PC-3 (cell line): Measurements from ENCODE around the gene FTO. TPM values are rescaled to one million over a fixed set of nuclear protein-coding genes. Genes with fewer than 3 reads are reported as not detected.

ENCODE experiments used
- ATAC-seq: fragments of 200-7000 bp; cut with Tn5 transposase; 2 replicates; pipeline ENCODE4 v1.9.1; 2020; ENCODE audit warnings: mild to moderate bottlenecking, moderate library complexity
- BruUV-seq: library from RNA; stranded (reverse); fragments of 400-500 nt; replicated peaks from 2 replicates; lab custom pipeline; 2021; lab: Mats Ljungman, UMichigan
- CTCF ChIA-PET: fragments of 300-600 bp; sonication (Branson Sonifier 250); formaldehyde crosslinking; loops from one replicate; lab custom pipeline; 2022; ENCODE audit warnings: antibody characterized with exemption; lab: Charles Lee
- POLR2A ChIA-PET: fragments of 300-600 bp; sonication (Branson Sonifier 250); formaldehyde crosslinking; loops from one replicate; lab custom pipeline; 2022; ENCODE audit warnings: antibody characterized with exemption; ENCODE audit not compliant: unreplicated experiment; lab: Charles Lee
- DNase-seq: peaks from one replicate; pipeline ENCODE4 v3.0.0-alpha.2; 2015
- H2AFZ ChIP-seq: fragments of 300-600 bp; sonication (generic); 2 replicates; pipeline ENCODE4 v1.6.0; 2016; ENCODE audit warnings: antibody characterized with exemption, low read length
- H3F3A ChIP-seq: fragments of 300-600 bp; sonication (generic); one replicate; pipeline ENCODE4 v1.6.0; 2017; ENCODE audit warnings: antibody characterized with exemption, low read length, control low read depth, mild to moderate bottlenecking; ENCODE audit not compliant: unreplicated experiment
- H3K27ac ChIP-seq: fragments of 300-600 bp; sonication (generic); 2 replicates; pipeline ENCODE4 v1.5.1; 2016; ENCODE audit warnings: mild to moderate bottlenecking, low read length
- H3K27me3 ChIP-seq: fragments of 300-600 bp; sonication (generic); 2 replicates; pipeline ENCODE4 v1.6.1; 2016; ENCODE audit warnings: low read length, mixed read lengths
- H3K36me3 ChIP-seq: fragments of 300-600 bp; sonication (generic); 2 replicates; pipeline ENCODE4 v1.6.1; 2016; ENCODE audit warnings: low read depth, mixed run types, low read length, mixed read lengths
- H3K4me1 ChIP-seq: fragments of 300-600 bp; sonication (generic); 2 replicates; pipeline ENCODE4 v1.5.1; 2016; ENCODE audit warnings: low read length; ENCODE audit not compliant: insufficient read depth
- H3K4me2 ChIP-seq: fragments of 300-600 bp; sonication (generic); 2 replicates; pipeline ENCODE4 v1.6.0; 2016; ENCODE audit warnings: low read length
- H3K4me3 ChIP-seq: fragments of 300-600 bp; sonication (generic); 2 replicates; pipeline ENCODE4 v1.5.1; 2016; ENCODE audit warnings: mild to moderate bottlenecking, low read length, mixed read lengths
- H3K79me2 ChIP-seq: fragments of 300-600 bp; sonication (generic); 2 replicates; pipeline ENCODE4 v1.6.1; 2017; ENCODE audit warnings: low read length, mixed read lengths
- H3K9ac ChIP-seq: fragments of 300-600 bp; sonication (generic); 2 replicates; pipeline ENCODE4 v1.6.0; 2016; ENCODE audit warnings: mild to moderate bottlenecking, low read length
- H3K9me2 ChIP-seq: fragments of 300-600 bp; sonication (generic); replicated peaks from 2 replicates; pipeline ENCODE4 v1.6.1; 2016; ENCODE audit warnings: mixed run types, low read length, mixed read lengths
- H3K9me3 ChIP-seq: fragments of 300-600 bp; sonication (generic); 2 replicates; pipeline ENCODE4 v1.6.1; 2016; ENCODE audit warnings: low read length, mixed read lengths
- H4K20me1 ChIP-seq: fragments of 300-600 bp; sonication (generic); 2 replicates; pipeline ENCODE4 v1.6.1; 2016; ENCODE audit warnings: low read length, mixed read lengths
- CTCF ChIP-seq: fragments of 300-600 bp; sonication (generic); conservative IDR thresholded peaks from 2 replicates; pipeline ENCODE4 v1.5.1; 2017; ENCODE audit warnings: antibody characterized with exemption, low read depth, mild to moderate bottlenecking, low read length
- EZH2 ChIP-seq: fragments of 300-600 bp; sonication (generic); IDR thresholded peaks from one replicate; pipeline ENCODE4 v1.6.1; 2017; ENCODE audit warnings: antibody characterized with exemption, mild to moderate bottlenecking, low read length; ENCODE audit not compliant: unreplicated experiment
- EZH2phosphoT487 ChIP-seq: fragments of 300-600 bp; sonication (generic); IDR thresholded peaks from 2 replicates; pipeline ENCODE4 v1.6.1; 2018; ENCODE audit warnings: mild to moderate bottlenecking, antibody characterized with exemption, low read length, borderline replicate concordance
- intact Hi-C: fragments of 100-400 bp; cut with micrococcal nuclease; formaldehyde crosslinking; loops from 2 replicates; pipeline ENCODE4 v1.9.0; 2023
- total RNA-seq: library from RNA; depleted of rRNA; stranded (reverse); fragments of >200 nt; gene quantifications from 2 replicates; pipeline ENCODE4 v1.2.3, GENCODE V29; 2014

The FTO gene
- total RNA-seq, 1 experiment from 2014 or later = 27.0 TPM

- POLR2A ChIA-PET = no interaction called here
- H2AFZ ChIP-seq = no peak overlapping the region
- H3K9ac ChIP-seq = no peak overlapping the region
- no TSS peak for BruUV-seq
- intact Hi-C loops = loop anchor here (10.0 kb wide), 1 partner anchor 190 kb away; no protein-coding TSS in a partner anchor
- DNase-seq (peak; percentile 39), ATAC-seq (peak; percentile 18; the same call in 1 of the 2 replicates)
- H3K27me3 ChIP-seq = no peaks in the 10 kb centered on the region
- no peak for TF ChIP-seq CTCF
- TF ChIP-seq EZH2phosphoT487 = no peak
- TF ChIP-seq EZH2 = no peak
- H3K79me2 ChIP-seq = peaks cover 32% of the 10 kb centered on the region
- H3K4me1 ChIP-seq = peaks cover 26% of the 10 kb centered on the region
- H3K9me2 ChIP-seq = no peaks in the 10 kb centered on the region
- peak overlapping the region; percentile 81 for H3K27ac ChIP-seq
- H3K4me3 ChIP-seq = peak overlapping the region; percentile 13; the same call in 1 of the 2 replicates
- CTCF ChIA-PET = interaction anchor here (0.5 kb wide), 1 partner anchor 14 kb away, joined by 4 read pairs; no protein-coding TSS in a partner anchor
- H3K9me3 ChIP-seq = no peaks in the 10 kb centered on the region
- H3K36me3 ChIP-seq = no peaks in the 10 kb centered on the region
- H4K20me1 ChIP-seq = no peaks in the 10 kb centered on the region
- no peaks in the 10 kb centered on the region for H3F3A ChIP-seq
- H3K4me2 ChIP-seq = peak overlapping the region; percentile 69
These were observed 40.5 kb downstream of the FTO start for GRCh38 chr16:53744449-53744848.

DNA sequence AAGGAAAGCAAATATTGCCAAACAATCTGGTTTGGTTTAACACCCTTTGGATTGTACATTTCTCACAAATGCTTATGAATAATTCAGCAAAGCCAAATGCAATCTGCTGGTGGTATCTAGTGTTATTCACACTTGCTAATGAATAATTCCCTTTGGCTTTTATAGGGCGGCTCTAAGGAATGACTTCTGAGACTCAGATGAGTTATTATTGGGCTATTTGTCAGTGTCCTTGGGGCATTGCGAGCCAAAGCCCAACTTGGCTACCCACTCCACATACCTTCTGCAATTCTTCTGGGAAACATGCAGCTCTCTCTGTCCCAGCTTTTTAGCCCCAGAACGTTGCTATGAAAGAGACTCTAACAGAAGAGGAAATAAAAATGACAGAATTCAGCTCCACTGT lies 41.1 kb downstream of the FTO start:
- ChIA-PET POLR2A (no interaction called here), CTCF (no interaction called here)
- peaks cover 35% of the 10 kb centered on the region for H3K79me2 ChIP-seq
- DNase-seq (peak; percentile 49), ATAC-seq (peak; percentile 27)
- H3K9ac ChIP-seq = no peak overlapping the region
- no peaks in the 10 kb centered on the region for H3F3A ChIP-seq
- H3K9me3 ChIP-seq = no peaks in the 10 kb centered on the region
- H3K4me2 ChIP-seq = peak overlapping the region; percentile 69
- TF ChIP-seq EZH2 = no peak
- TF ChIP-seq CTCF = no peak
- no peak for TF ChIP-seq EZH2phosphoT487
- no peak overlapping the region for H2AFZ ChIP-seq
- intact Hi-C loops = loop anchor here (10.0 kb wide), 1 partner anchor 190 kb away; no protein-coding TSS in a partner anchor
- H4K20me1 ChIP-seq = no peaks in the 10 kb centered on the region
- H3K4me1 ChIP-seq = peaks cover 26% of the 10 kb centered on the region
- BruUV-seq = no TSS peak
- H3K9me2 ChIP-seq = no peaks in the 10 kb centered on the region
- peak overlapping the region; percentile 13; the same call in 1 of the 2 replicates for H3K4me3 ChIP-seq
- H3K27me3 ChIP-seq = no peaks in the 10 kb centered on the region
- H3K36me3 ChIP-seq = no peaks in the 10 kb centered on the region
- peak overlapping the region; percentile 81 for H3K27ac ChIP-seq

GRCh38 chr16:53745753-53746266 lies 41.9 kb downstream of the FTO start:
- CTCF ChIA-PET = no interaction called here
- H3K36me3 ChIP-seq = no peaks in the 10 kb centered on the region
- peaks cover 36% of the 10 kb centered on the region for H3K79me2 ChIP-seq
- H4K20me1 ChIP-seq = no peaks in the 10 kb centered on the region
- no peak for TF ChIP-seq EZH2phosphoT487
- peak; percentile 37; the same call in 1 of the 2 replicates for TF ChIP-seq CTCF
- H3K27me3 ChIP-seq = no peaks in the 10 kb centered on the region
- peak; percentile 81 for DNase-seq
- POLR2A ChIA-PET = no interaction called here
- no peak overlapping the region for H3K9ac ChIP-seq
- H2AFZ ChIP-seq = no peak overlapping the region
- H3K27ac ChIP-seq = peak overlapping the region; percentile 81
- intact Hi-C loops = loop anchor here (10.0 kb wide), 1 partner anchor 191 kb away; no protein-coding TSS in a partner anchor
- peak overlapping the region; percentile 69 for H3K4me2 ChIP-seq
- no TSS peak for BruUV-seq
- no peaks in the 10 kb centered on the region for H3F3A ChIP-seq
- peaks cover 26% of the 10 kb centered on the region for H3K4me1 ChIP-seq
- H3K9me2 ChIP-seq = no peaks in the 10 kb centered on the region
- peak; percentile 84 for ATAC-seq
- no peak overlapping the region for H3K4me3 ChIP-seq
- H3K9me3 ChIP-seq = no peaks in the 10 kb centered on the region
